Measurements from ENCODE around the gene NEUROG2. TPM values are rescaled to one million over a fixed set of nuclear protein-coding genes. Genes with fewer than 3 reads are reported as not detected.

The NEUROG2 gene
- total and polyA plus RNA-seq, 2 of the 8 experiments (the other 6 are each of a cell fraction or from before 2014, with no cell fraction given), result 0.03 TPM; not detected in 1

GRCh38 chr4:112492321-112492720 lies 23.7 kb downstream of the NEUROG2 start:
- Histone ChIP-seq H2BK15ac (ENCODE audit: low read length) (no peak overlapping the region), H2AFZ (ENCODE audit: low read length) (no peak overlapping the region), H3K18ac (ENCODE audit: extremely low read depth, low read length) (no peak overlapping the region), H3K14ac (ENCODE audit: insufficient read length) (no peak overlapping the region), H3K56ac (replicated peaks; ENCODE audit: insufficient read length, low read depth, low read length) (no peak overlapping the region), H3K4me3 (ENCODE audit: extremely low read depth in 1 of 4, insufficient read depth in 2 of 4, low read depth in 3 of 4, low read length in 4 of 4) (no peak overlapping the region), H3K23ac (ENCODE audit: insufficient read length) (no peak overlapping the region), H3K27ac (ENCODE audit: low read depth, low read length) (no peak overlapping the region), H2AK5ac (ENCODE audit: low read depth, low read length) (no peak overlapping the region), H2BK5ac (ENCODE audit: low read depth, low read length) (no peak overlapping the region), H4K5ac (ENCODE audit: insufficient read length, low read depth, low read length) (no peak overlapping the region), H3K79me2 (ENCODE audit: control insufficient read depth in 1 of 2, insufficient read depth in 2 of 2, low read length in 2 of 2) (no peaks in the 10 kb centered on the region), H3K4me1 (replicated peaks in 1 of 4; ENCODE audit: control insufficient read depth in 3 of 4, insufficient read depth in 4 of 4, low read length in 3 of 4) (no peaks in the 10 kb centered on the region), H3K4me2 (ENCODE audit: insufficient read depth in 1 of 2, low read depth in 2 of 2, low read length in 2 of 2) (no peak overlapping the region), H3K4ac (replicated peaks; ENCODE audit: insufficient read length, low read depth, low read length) (no peak overlapping the region), H3K79me1 (ENCODE audit: low read depth, low read length) (no peaks in the 10 kb centered on the region), H2BK12ac (ENCODE audit: low read depth, low read length) (no peak overlapping the region), H3K9me3 (ENCODE audit: insufficient read depth in 2 of 2, low read depth in 1 of 2, low read length in 1 of 2) (peaks cover 11 to 19% of the 10 kb centered on the region in 2 experiments), H3K23me2 (ENCODE audit: low read depth, low read length) (no peaks in the 10 kb centered on the region), H4K20me1 (replicated peaks in 1 of 2; ENCODE audit: control insufficient read depth in 1 of 2, insufficient read depth in 2 of 2, low read length in 2 of 2) (no peaks in the 10 kb centered on the region), H3K27me3 (replicated peaks in 1 of 4; ENCODE audit: control insufficient read depth in 3 of 4, extremely low read depth in 1 of 4, insufficient read depth in 3 of 4, low read length in 3 of 4) (no peaks in the 10 kb centered on the region), H2BK120ac (replicated peaks; ENCODE audit: low read depth, low read length) (no peak overlapping the region), H3K36me3 (ENCODE audit: control insufficient read depth in 2 of 4, insufficient read depth in 4 of 4, low read length in 3 of 4) (peaks cover 0 to 4% (median 0%) of the 10 kb centered on the region in 4 experiments; a peak in 1 of 8 replicates), H3K9ac (replicated peaks in 1 of 4; ENCODE audit: extremely low read depth in 1 of 4, low read depth in 3 of 4, low read length in 3 of 4) (no peak overlapping the region), H4K8ac (ENCODE audit: extremely low read depth, insufficient read depth, low read length) (no peak overlapping the region), H4K91ac (replicated peaks; ENCODE audit: insufficient read length, low read length) (no peak overlapping the region), H2BK20ac (ENCODE audit: low read length) (no peak overlapping the region)
- ChIA-PET POLR2A (ENCODE audit: partially characterized antibody) (no interaction called here), CTCF (ENCODE audit: partially characterized antibody) (interaction anchor here (1.4 kb wide), 1 partner anchor 14 kb away, joined by 3 read pairs; no protein-coding TSS in a partner anchor)
- DNase-seq (ENCODE audit: low read depth in 1 of 2, low spot score in 2 of 2) (no peak), FAIRE-seq (no peak)
- 90% methylated on average over 7 of the region's 7 CpGs; no CpG with 5 or more reads in 1 of the 2 experiments for WGBS, 2 experiments (ENCODE audit: extremely low coverage in 1 of 2, insufficient coverage in 1 of 2, insufficient read length in 1 of 2, insufficient replicate concordance in 2 of 2, low coverage in 1 of 2, low lambda C conversion rate in 2 of 2, missing lambda C conversion rate in 1 of 2)
- TF ChIP-seq CTCF (IDR thresholded peaks at IDR 0.05; ENCODE audit: control extremely low read depth in 1 of 3, insufficient read depth in 1 of 3, low read depth in 1 of 3, low read length in 3 of 3) (no peak), SIRT6 (IDR thresholded peaks at IDR 0.05; ENCODE audit: low read length) (no peak), RXRA (IDR thresholded peaks at IDR 0.05; ENCODE audit: insufficient read depth, low read depth, low read length) (no peak), SP1 (IDR thresholded peaks at IDR 0.05; ENCODE audit: low read depth, low read length) (no peak), FOSL1 (IDR thresholded peaks at IDR 0.05; ENCODE audit: insufficient read depth, low read depth, low read length) (no peak), TAF1 (IDR thresholded peaks at IDR 0.05; ENCODE audit: low read depth, low read length) (no peak), SUZ12 (IDR thresholded peaks at IDR 0.05; ENCODE audit: low read length) (no peak), BACH1 (IDR thresholded peaks at IDR 0.05; ENCODE audit: low read length) (no peak), CEBPB (IDR thresholded peaks at IDR 0.05; ENCODE audit: low read depth, low read length) (no peak), TEAD4 (IDR thresholded peaks at IDR 0.05; ENCODE audit: low read depth, low read length) (no peak), GTF2F1 (IDR thresholded peaks at IDR 0.05; ENCODE audit: borderline replicate concordance, low read depth, low read length) (no peak), CREB1 (IDR thresholded peaks at IDR 0.05) (no peak), SAP30 (IDR thresholded peaks at IDR 0.05; ENCODE audit: insufficient read depth, insufficient replicate concordance, low read length) (no peak)

All from H1 (cell line).